Pancreas (tissue), 10 donors: Measurements from ENCODE around the gene SHTN1. TPM values are rescaled to one million over a fixed set of nuclear protein-coding genes. Genes with fewer than 3 reads are reported as not detected.
A peak's percentile ranks its signal among the peaks of the same experiment; 100 is the strongest.

Source experiments
- ATAC-seq, 4 donors: fragments of 200-7000 bp; cut with Tn5 transposase; one replicate each; pipeline versions ENCODE4 v1.8.0 to v1.9.1; 2020; ENCODE audit warnings: mild to moderate bottlenecking in 4 of 4, moderate library complexity in 4 of 4
- DNase-seq, 6 donors: peaks; one replicate each; pipeline ENCODE4 v3.0.0-alpha.2; 2020
- FAIRE-seq: peaks from 2 replicates; lab custom pipeline; 2012; peaks lifted over from hg19 to GRCh38; lab: Jason Lieb, UNC
- H3K27ac ChIP-seq, 4 donors: fragments of 200-600 bp; sonication (generic); 1 replicate in 3 of 4; 2 replicates in 1 of 4; pipeline versions ENCODE4 v1.5.0 to v1.8.0; 2020
- H3K27me3 ChIP-seq, 4 donors: fragments of 200-600 bp; one replicate each; pipeline ENCODE4 v1.8.0; 2021
- H3K36me3 ChIP-seq, 3 donors: fragments of 200-600 bp; sonication (generic) in 1 of 3; one replicate each; pipeline versions ENCODE4 v1.5.0 to v1.8.0; 2020 to 2021
- H3K4me1 ChIP-seq, 3 donors: fragments of 200-600 bp; one replicate each; pipeline ENCODE4 v1.8.0; 2021
- H3K4me3 ChIP-seq, 4 donors: fragments of 200-600 bp; sonication (generic) in 2 of 4; one replicate each; pipeline versions ENCODE4 v1.5.0 to v1.8.0; 2020 to 2021
- H3K9me3 ChIP-seq, 4 donors: fragments of 200-600 bp; one replicate each; pipeline ENCODE4 v1.8.0; 2021
- WGBS, 2 donors: extraction: QIAGEN DNeasy Blood & Tissue Kit; methylation state at CpG; one replicate each; pipeline ENCODE4 v1.1.7; 2013; 5-methylcytosine and 5-hydroxymethylcytosine counted together
- intact Hi-C, 3 donors: fragments of 100-400 bp; cut with DNase I; formaldehyde crosslinking; loops; one replicate each; pipeline versions ENCODE4 v1.11.1 to v1.14.2; 2022
- polyA plus RNA-seq, 2 donors: library from polyadenylated mRNA; stranded (reverse); fragments of 200-250 nt; gene quantifications; one replicate each; pipeline ENCODE4 v1.2.3, GENCODE V29; 2013
- total RNA-seq, 6 donors: library from RNA; stranded (reverse); fragmentation: NEBNext Ultra II Directional in 4 of 6; extraction: Animal tissue kit (Norgen Biotek cat#: 25700) in 4 of 6; gene quantifications; one replicate each; pipeline versions ENCODE4 v1.2.1 to v1.2.4, GENCODE V29; 2021 to 2023
- TF ChIP-seq, protein P1 (sequence below), 4 donors: fragments of 200-600 bp; sonication (generic) in 3 of 4; IDR thresholded peaks; one replicate each; pipeline versions ENCODE4 v1.5.0 to v1.8.0; 2021; ENCODE audit warnings: antibody characterized with exemption in 4 of 4
- donor health status: healthy with polysubstance abuse.
- donor health status: DM: no; HTN: no; CAD: no; lungs with moderate emphysema.
- donor health status: DM: no; HTN: no; CAD: no.
- donor health status: control.
- donor health status: control.
- donor health status: Bipolar disorder and iron deficiency.
- donor health status: DM: yes; HTN: yes; CAD: no.
- donor health status: DM: no; HTN: no; CAD: no.
- donor health status: DM: no; HTN: no; CAD: no.
- donor health status: DM: yes; HTN: yes; CAD: no.

The SHTN1 gene
- total and polyA plus RNA-seq, 8 donors, result 12.7 to 31.6 (median 20.2) TPM

GRCh38 chr10:116848032-116848943, 156.7 kb downstream of the SHTN1 start:
- 43 to 48% methylated on average over 17 of the region's 17 CpGs for WGBS, 2 donors
- ATAC-seq (no peak), DNase-seq (peak in 1 of 6 donors; percentile 13), FAIRE-seq (no peak)
- Histone ChIP-seq H3K27me3 (no peaks in the 10 kb centered on the region), H3K36me3 (no peaks in the 10 kb centered on the region), H3K27ac (peak overlapping the region in 2 of 4 donors; percentile 68 to 71), H3K4me3 (peak overlapping the region; percentile 73 to 84 (median 78)), H3K4me1 (peaks cover 0 to 8% (median 0%) of the 10 kb centered on the region in 3 donors), H3K9me3 (no peaks in the 10 kb centered on the region)
- intact Hi-C loops, result no loop called here
- TF ChIP-seq, protein P1, sequence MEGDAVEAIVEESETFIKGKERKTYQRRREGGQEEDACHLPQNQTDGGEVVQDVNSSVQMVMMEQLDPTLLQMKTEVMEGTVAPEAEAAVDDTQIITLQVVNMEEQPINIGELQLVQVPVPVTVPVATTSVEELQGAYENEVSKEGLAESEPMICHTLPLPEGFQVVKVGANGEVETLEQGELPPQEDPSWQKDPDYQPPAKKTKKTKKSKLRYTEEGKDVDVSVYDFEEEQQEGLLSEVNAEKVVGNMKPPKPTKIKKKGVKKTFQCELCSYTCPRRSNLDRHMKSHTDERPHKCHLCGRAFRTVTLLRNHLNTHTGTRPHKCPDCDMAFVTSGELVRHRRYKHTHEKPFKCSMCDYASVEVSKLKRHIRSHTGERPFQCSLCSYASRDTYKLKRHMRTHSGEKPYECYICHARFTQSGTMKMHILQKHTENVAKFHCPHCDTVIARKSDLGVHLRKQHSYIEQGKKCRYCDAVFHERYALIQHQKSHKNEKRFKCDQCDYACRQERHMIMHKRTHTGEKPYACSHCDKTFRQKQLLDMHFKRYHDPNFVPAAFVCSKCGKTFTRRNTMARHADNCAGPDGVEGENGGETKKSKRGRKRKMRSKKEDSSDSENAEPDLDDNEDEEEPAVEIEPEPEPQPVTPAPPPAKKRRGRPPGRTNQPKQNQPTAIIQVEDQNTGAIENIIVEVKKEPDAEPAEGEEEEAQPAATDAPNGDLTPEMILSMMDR (IDR thresholded peaks at IDR 0.05), result no peak

- intact Hi-C loops, result no loop called here
- Histone ChIP-seq H3K27me3 (no peaks in the 10 kb centered on the region), H3K4me1 (peaks cover 0 to 8% (median 0%) of the 10 kb centered on the region in 3 donors), H3K4me3 (no peak overlapping the region), H3K9me3 (no peaks in the 10 kb centered on the region), H3K36me3 (no peaks in the 10 kb centered on the region), H3K27ac (no peak overlapping the region)
- TF ChIP-seq, protein P1 (IDR thresholded peaks at IDR 0.05), result no peak
- DNase-seq (no peak), FAIRE-seq (no peak), ATAC-seq (no peak)
- WGBS, 2 donors, result 58 to 76% methylated on average over 2 of the region's 2 CpGs
Observed at GRCh38 chr10:116845823-116846222, 159.2 kb downstream of the SHTN1 start.

DNA sequence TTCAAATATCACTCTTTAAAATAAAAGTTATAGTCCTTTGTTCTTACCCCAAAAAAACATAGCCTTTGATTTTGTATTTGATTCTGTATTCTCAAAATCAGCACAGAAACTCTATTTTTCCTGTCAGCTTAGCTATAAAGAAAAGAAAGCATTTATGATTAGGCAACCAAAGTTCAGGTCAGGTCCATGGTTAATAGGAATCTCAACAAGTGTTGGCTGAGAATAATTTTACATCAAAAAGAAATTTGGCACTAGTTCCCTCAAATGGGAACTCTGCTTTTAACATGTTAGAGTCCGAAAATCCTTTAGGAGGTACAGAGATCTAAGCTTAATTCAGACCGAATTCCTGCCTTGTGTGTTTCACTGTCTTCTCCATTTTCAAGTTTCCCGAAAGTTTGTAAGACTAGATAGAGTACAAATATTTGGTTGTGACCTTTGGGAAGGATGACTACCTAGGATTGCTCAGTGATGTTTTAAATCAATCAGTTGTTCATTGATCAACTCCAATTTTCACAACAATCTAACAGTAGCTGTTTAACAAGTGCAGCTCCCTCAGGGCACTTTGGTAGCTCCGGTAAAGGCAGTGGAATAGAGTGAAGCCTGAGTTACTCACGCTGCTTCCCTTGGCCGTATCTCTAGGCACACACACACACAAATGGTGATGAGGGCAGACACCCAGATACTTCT, 164.5 kb downstream of the SHTN1 start:
- 88 to 93% methylated on average over 6 of the region's 6 CpGs for WGBS, 2 donors
- intact Hi-C loops, result no loop called here
- H3K9me3 ChIP-seq, result no peaks in the 10 kb centered on the region
- no peak overlapping the region for H3K27ac ChIP-seq
- no peaks in the 10 kb centered on the region for H3K27me3 ChIP-seq
- no peak overlapping the region for H3K4me3 ChIP-seq
- ATAC-seq (no peak), DNase-seq (no peak), FAIRE-seq (peak; percentile 5)
- H3K36me3 ChIP-seq, result no peaks in the 10 kb centered on the region
- no peaks in the 10 kb centered on the region for H3K4me1 ChIP-seq
- TF ChIP-seq, protein P1 (IDR thresholded peaks at IDR 0.05), result no peak

- DNase-seq, result no peak
- ATAC-seq, result no peak
- intact Hi-C loops, result no loop called here
Observed at GRCh38 chr10:116838143-116838725, 166.8 kb downstream of the SHTN1 start.

More at GRCh38 chr10:116838143-116838725, 166.8 kb downstream of the SHTN1 start:
- TF ChIP-seq, protein P1 (IDR thresholded peaks at IDR 0.05), result no peak
- Histone ChIP-seq H3K4me3 (no peak overlapping the region), H3K36me3 (peaks cover 0 to 7% (median 2%) of the 10 kb centered on the region in 3 donors), H3K27ac (no peak overlapping the region), H3K27me3 (no peaks in the 10 kb centered on the region), H3K9me3 (no peaks in the 10 kb centered on the region), H3K4me1 (no peaks in the 10 kb centered on the region)
- FAIRE-seq, result no peak
- 79 to 84% methylated on average over 5 of the region's 5 CpGs for WGBS, 2 donors
